Neural progenitor cell (in vitro differentiated cells): ENCODE measurements around the gene DAPL1. TPM values are rescaled to one million over a fixed set of nuclear protein-coding genes. Genes with fewer than 3 reads are reported as not detected.

ENCODE experiments used
- DNase-seq: peaks from one replicate; pipeline ENCODE4 v3.0.0-alpha.2; 2016; ENCODE audit warnings: low spot score
- H2AFZ ChIP-seq: fragments of 200-600 bp; sonication (generic); replicated peaks from 2 replicates; pipeline ENCODE4 v1.6.1; 2016; ENCODE audit warnings: antibody characterized with exemption
- H3F3A ChIP-seq: fragments of 200-600 bp; sonication (generic); 2 replicates; pipeline ENCODE4 v1.6.1; 2016; ENCODE audit warnings: antibody characterized with exemption, low read depth
- H3K27ac ChIP-seq: fragments of 200-600 bp; sonication (generic); 2 replicates; pipeline ENCODE4 v1.5.1; 2016; ENCODE audit warnings: mild to moderate bottlenecking
- H3K27me3 ChIP-seq: fragments of 200-600 bp; sonication (generic); 2 replicates; pipeline ENCODE4 v1.6.1; 2016; ENCODE audit warnings: mild to moderate bottlenecking, moderate library complexity
- H3K36me3 ChIP-seq: fragments of 200-600 bp; sonication (generic); 2 replicates; pipeline ENCODE4 v1.5.1; 2016
- H3K4me1 ChIP-seq: fragments of 200-600 bp; sonication (generic); 2 replicates; pipeline ENCODE4 v1.6.1; 2016; ENCODE audit warnings: mixed run types
- H3K4me2 ChIP-seq: fragments of 200-600 bp; sonication (generic); 2 replicates; pipeline ENCODE4 v1.6.1; 2016
- H3K4me3 ChIP-seq: fragments of 200-600 bp; sonication (generic); 2 replicates; pipeline ENCODE4 v1.5.1; 2016
- H3K79me2 ChIP-seq: fragments of 200-600 bp; sonication (generic); 2 replicates; pipeline ENCODE4 v1.6.1; 2016; ENCODE audit warnings: low read depth
- H3K9ac ChIP-seq: fragments of 200-600 bp; sonication (generic); 2 replicates; pipeline ENCODE4 v1.6.1; 2016
- H3K9me3 ChIP-seq: fragments of 200-600 bp; sonication (generic); 2 replicates; pipeline ENCODE4 v1.5.1; 2016; ENCODE audit warnings: low read depth
- H4K20me1 ChIP-seq: fragments of 200-600 bp; sonication (generic); 2 replicates; pipeline ENCODE4 v1.6.1; 2016; ENCODE audit warnings: low read depth
- H3K27ac Mint-ChIP-seq: 3 replicates; pipeline ENCODE4 v1.8.0; 2021; ENCODE audit warnings: mixed read lengths
- H3K27me3 Mint-ChIP-seq: 2 replicates; pipeline ENCODE4 v1.8.0; 2022; ENCODE audit warnings: low read depth, mild to moderate bottlenecking, inconsistent platforms, moderate library complexity, mixed read lengths; ENCODE audit not compliant: insufficient read depth
- H3K36me3 Mint-ChIP-seq: 3 replicates; pipeline ENCODE4 v1.8.0; 2021; ENCODE audit warnings: mixed read lengths
- H3K4me1 Mint-ChIP-seq: 3 replicates; pipeline ENCODE4 v1.8.0; 2021; ENCODE audit warnings: mixed read lengths
- H3K4me3 Mint-ChIP-seq: 3 replicates; pipeline ENCODE4 v1.8.0; 2021; ENCODE audit warnings: mild to moderate bottlenecking, moderate library complexity, mixed read lengths
- H3K9me3 Mint-ChIP-seq: 3 replicates; pipeline ENCODE4 v1.8.0; 2020; ENCODE audit warnings: mixed read lengths
- EZH2 ChIP-seq: fragments of 200-600 bp; sonication (generic); IDR thresholded peaks from 2 replicates; pipeline ENCODE4 v1.6.1; 2017; ENCODE audit warnings: antibody characterized with exemption, mild to moderate bottlenecking, moderate library complexity
- EZH2phosphoT487 ChIP-seq: fragments of 200-600 bp; sonication (generic); IDR thresholded peaks from 2 replicates; pipeline ENCODE4 v1.6.1; 2017; ENCODE audit warnings: antibody characterized with exemption
- total RNA-seq: library from RNA; depleted of rRNA; stranded (reverse); fragments of >200 nt; gene quantifications from 2 replicates; pipeline ENCODE4 v1.2.3, GENCODE V29; 2015; ENCODE audit warnings: low replicate concordance
- TF ChIP-seq, protein P1 (sequence below): fragments of 200-600 bp; sonication (generic); IDR thresholded peaks from 2 replicates; pipeline ENCODE4 v1.5.1; 2017; ENCODE audit warnings: antibody characterized with exemption, mild to moderate bottlenecking

Gene DAPL1
- total RNA-seq, 1 donor from 2014 or later: not detected

DNA sequence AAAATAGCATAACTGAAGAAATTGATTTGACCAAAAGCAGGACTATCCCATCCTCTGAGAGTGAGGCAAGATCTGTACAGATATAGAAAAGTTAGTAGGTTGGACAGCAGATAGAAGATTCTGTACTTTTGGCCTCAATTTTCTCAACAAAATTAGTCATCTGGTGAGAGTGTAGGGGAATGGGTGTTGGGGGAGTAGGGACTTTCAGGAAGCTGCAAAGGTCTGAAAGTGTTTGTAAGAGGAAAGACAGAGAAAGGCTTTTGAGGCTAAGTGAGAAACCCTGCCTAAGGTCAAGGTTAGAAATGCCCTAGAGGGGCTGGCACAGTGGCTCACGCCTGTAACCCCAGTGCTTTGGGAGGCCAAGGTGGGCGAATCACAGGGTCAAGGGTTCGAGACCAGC lies 40.3 kb downstream of the DAPL1 start:
- H3K9ac ChIP-seq: no peak overlapping the region
- no peaks in the 10 kb centered on the region for H3F3A ChIP-seq
- H3K4me1 ChIP-seq: peaks cover under 1% of the 10 kb centered on the region
- Mint-ChIP-seq H3K27ac (no peak overlapping the region), H3K4me3 (no peak overlapping the region), H3K27me3 (peaks cover 3% of the 10 kb centered on the region), H3K4me1 (peaks cover under 1% of the 10 kb centered on the region), H3K36me3 (no peaks in the 10 kb centered on the region), H3K9me3 (peaks cover 2% of the 10 kb centered on the region)
- no peak overlapping the region for H3K27ac ChIP-seq
- no peak overlapping the region for H3K4me2 ChIP-seq
- no peaks in the 10 kb centered on the region for H3K9me3 ChIP-seq
- no peaks in the 10 kb centered on the region for H4K20me1 ChIP-seq
- no peaks in the 10 kb centered on the region for H3K79me2 ChIP-seq
- no peaks in the 10 kb centered on the region for H3K27me3 ChIP-seq
- no peak for DNase-seq
- no peak overlapping the region for H2AFZ ChIP-seq
- TF ChIP-seq EZH2phosphoT487: no peak
- no peak for TF ChIP-seq EZH2
- TF ChIP-seq, protein P1, sequence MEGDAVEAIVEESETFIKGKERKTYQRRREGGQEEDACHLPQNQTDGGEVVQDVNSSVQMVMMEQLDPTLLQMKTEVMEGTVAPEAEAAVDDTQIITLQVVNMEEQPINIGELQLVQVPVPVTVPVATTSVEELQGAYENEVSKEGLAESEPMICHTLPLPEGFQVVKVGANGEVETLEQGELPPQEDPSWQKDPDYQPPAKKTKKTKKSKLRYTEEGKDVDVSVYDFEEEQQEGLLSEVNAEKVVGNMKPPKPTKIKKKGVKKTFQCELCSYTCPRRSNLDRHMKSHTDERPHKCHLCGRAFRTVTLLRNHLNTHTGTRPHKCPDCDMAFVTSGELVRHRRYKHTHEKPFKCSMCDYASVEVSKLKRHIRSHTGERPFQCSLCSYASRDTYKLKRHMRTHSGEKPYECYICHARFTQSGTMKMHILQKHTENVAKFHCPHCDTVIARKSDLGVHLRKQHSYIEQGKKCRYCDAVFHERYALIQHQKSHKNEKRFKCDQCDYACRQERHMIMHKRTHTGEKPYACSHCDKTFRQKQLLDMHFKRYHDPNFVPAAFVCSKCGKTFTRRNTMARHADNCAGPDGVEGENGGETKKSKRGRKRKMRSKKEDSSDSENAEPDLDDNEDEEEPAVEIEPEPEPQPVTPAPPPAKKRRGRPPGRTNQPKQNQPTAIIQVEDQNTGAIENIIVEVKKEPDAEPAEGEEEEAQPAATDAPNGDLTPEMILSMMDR: no peak
- H3K4me3 ChIP-seq: no peak overlapping the region
- no peaks in the 10 kb centered on the region for H3K36me3 ChIP-seq

DNA sequence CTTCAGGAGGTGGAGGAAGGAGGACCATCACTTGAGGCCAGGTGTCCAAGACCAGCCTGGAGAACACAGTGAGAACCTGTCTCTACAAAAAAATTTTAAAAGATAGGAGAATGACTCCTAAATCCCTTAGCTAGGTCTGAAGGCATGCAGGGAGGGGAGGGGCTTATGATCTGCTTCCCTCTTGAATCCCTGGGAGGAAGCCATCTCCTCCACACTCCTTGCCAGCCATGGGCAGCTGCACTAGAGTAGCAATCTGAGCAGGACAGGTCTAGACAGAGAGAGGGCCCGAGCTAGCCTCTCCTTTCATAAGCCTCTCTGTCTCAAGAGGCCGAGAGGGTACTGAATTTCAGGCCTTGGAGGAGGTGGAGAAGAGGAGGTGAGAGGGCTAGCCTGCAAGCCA lies 42.5 kb downstream of the DAPL1 start:
- no peak for TF ChIP-seq EZH2phosphoT487
- TF ChIP-seq, protein P1: no peak
- TF ChIP-seq EZH2: no peak
- Histone ChIP-seq H3K27me3 (no peaks in the 10 kb centered on the region), H2AFZ (no peak overlapping the region), H3K27ac (no peak overlapping the region), H3K4me1 (no peaks in the 10 kb centered on the region), H3K79me2 (no peaks in the 10 kb centered on the region), H3K36me3 (no peaks in the 10 kb centered on the region), H3K4me2 (no peak overlapping the region), H3K4me3 (no peak overlapping the region), H3F3A (no peaks in the 10 kb centered on the region), H4K20me1 (no peaks in the 10 kb centered on the region), H3K9me3 (no peaks in the 10 kb centered on the region), H3K9ac (no peak overlapping the region)
- Mint-ChIP-seq H3K9me3 (peaks cover 2% of the 10 kb centered on the region), H3K36me3 (no peaks in the 10 kb centered on the region), H3K27me3 (peaks cover 3% of the 10 kb centered on the region), H3K4me1 (no peaks in the 10 kb centered on the region), H3K27ac (no peak overlapping the region), H3K4me3 (peak overlapping the region; percentile 48)
- no peak for DNase-seq

DNA sequence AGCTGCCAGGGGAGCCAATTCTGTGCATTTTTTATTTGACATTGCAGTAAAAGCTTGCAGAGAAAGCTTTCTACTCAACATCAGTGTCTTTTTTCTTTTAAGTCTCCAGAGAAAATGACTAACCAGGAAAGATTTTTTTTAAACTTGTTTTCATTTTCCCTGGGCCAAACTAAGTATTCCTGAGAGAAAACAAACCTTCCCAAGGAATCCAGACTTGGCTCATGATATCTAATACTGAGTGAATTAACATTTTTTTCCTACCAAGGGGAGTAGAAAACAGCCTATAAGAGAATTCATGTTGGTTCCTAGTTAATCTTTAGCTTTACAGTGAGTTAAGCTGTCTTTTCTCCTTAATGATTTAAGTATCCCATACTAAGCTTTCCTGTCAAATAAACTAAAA lies 46.7 kb downstream of the DAPL1 start:
- H3K4me2 ChIP-seq: no peak overlapping the region
- no peak overlapping the region for H2AFZ ChIP-seq
- no peak overlapping the region for H3K4me3 Mint-ChIP-seq
- peaks cover 3% of the 10 kb centered on the region for H3K27me3 Mint-ChIP-seq
- H3K27ac Mint-ChIP-seq: no peak overlapping the region
- H3K9me3 Mint-ChIP-seq: peaks cover 2% of the 10 kb centered on the region
- no peak overlapping the region for H3K9ac ChIP-seq
- no peak overlapping the region for H3K27ac ChIP-seq
- no peaks in the 10 kb centered on the region for H4K20me1 ChIP-seq
- H3F3A ChIP-seq: peaks cover 7% of the 10 kb centered on the region
- TF ChIP-seq EZH2 (no peak), EZH2phosphoT487 (no peak)
- TF ChIP-seq, protein P1: no peak
- no peaks in the 10 kb centered on the region for H3K36me3 ChIP-seq
- no peaks in the 10 kb centered on the region for H3K79me2 ChIP-seq
- no peaks in the 10 kb centered on the region for H3K27me3 ChIP-seq
- H3K4me3 ChIP-seq: no peak overlapping the region
- H3K4me1 Mint-ChIP-seq: peaks cover 9% of the 10 kb centered on the region
- H3K4me1 ChIP-seq: peaks cover 15% of the 10 kb centered on the region
- no peak for DNase-seq
- H3K9me3 ChIP-seq: no peaks in the 10 kb centered on the region
- H3K36me3 Mint-ChIP-seq: no peaks in the 10 kb centered on the region
